Measurements from ENCODE around the gene OLFML2A. TPM values are rescaled to one million over a fixed set of nuclear protein-coding genes. Genes with fewer than 3 reads are reported as not detected.

OLFML2A gene
- total RNA-seq, 2 donors from 2014 or later = 5.4 to 6.7 TPM

DNA sequence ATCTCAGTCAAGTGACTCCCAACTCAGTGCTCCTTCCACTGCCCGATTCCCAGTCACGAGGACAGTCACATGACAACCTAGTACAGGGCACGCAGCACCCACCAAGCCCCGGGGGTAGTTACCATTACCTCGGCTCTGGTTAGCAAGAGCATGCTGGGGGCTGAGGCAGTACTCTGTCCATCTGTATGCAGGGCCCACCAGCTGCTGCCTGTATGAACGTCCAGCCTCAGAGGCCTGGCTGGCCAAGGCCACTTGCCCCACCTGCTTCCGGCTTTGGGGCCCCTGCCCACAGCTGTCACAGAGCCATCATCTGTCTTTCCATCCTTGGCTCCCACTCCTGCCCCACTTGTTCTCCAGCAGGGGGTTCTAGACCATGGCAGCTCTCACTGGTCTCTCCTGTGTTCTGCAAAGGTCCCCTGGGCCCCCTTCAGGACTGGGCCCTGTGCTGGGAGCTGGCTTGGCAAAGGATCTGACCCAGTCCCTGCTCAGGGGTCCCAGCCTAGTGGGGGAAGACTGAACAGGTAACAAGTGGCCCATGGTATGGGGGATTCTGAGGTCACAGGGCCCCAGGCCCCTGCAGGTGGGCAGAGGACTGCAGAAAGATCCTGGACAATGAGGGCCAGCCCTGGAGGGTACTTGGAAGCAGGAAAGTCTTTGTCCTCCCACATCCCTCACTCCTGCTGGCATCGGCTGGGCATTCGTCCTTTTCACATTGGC lies 81.6 kb downstream of the OLFML2A start:
- TF ChIP-seq, protein P1, sequence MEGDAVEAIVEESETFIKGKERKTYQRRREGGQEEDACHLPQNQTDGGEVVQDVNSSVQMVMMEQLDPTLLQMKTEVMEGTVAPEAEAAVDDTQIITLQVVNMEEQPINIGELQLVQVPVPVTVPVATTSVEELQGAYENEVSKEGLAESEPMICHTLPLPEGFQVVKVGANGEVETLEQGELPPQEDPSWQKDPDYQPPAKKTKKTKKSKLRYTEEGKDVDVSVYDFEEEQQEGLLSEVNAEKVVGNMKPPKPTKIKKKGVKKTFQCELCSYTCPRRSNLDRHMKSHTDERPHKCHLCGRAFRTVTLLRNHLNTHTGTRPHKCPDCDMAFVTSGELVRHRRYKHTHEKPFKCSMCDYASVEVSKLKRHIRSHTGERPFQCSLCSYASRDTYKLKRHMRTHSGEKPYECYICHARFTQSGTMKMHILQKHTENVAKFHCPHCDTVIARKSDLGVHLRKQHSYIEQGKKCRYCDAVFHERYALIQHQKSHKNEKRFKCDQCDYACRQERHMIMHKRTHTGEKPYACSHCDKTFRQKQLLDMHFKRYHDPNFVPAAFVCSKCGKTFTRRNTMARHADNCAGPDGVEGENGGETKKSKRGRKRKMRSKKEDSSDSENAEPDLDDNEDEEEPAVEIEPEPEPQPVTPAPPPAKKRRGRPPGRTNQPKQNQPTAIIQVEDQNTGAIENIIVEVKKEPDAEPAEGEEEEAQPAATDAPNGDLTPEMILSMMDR (IDR thresholded peaks at IDR 0.05) = no peak
- Histone ChIP-seq H3K4me1 (ENCODE audit: control insufficient read depth in 1 of 2, low read depth in 2 of 2) (peaks cover 14 to 22% of the 10 kb centered on the region in 2 donors), H3K36me3 (peaks cover 35% of the 10 kb centered on the region), H3K9me3 (no peaks in the 10 kb centered on the region), H3K4me3 (no peak overlapping the region), H3K27me3 (replicated peaks; ENCODE audit: insufficient read depth) (no peaks in the 10 kb centered on the region), H3K27ac (no peak overlapping the region)
- DNase-seq (ENCODE audit: low spot score) (no peak), ATAC-seq (ENCODE audit: insufficient number of reproducible peaks, low FRiP score, low read depth) (no peak)

DNA sequence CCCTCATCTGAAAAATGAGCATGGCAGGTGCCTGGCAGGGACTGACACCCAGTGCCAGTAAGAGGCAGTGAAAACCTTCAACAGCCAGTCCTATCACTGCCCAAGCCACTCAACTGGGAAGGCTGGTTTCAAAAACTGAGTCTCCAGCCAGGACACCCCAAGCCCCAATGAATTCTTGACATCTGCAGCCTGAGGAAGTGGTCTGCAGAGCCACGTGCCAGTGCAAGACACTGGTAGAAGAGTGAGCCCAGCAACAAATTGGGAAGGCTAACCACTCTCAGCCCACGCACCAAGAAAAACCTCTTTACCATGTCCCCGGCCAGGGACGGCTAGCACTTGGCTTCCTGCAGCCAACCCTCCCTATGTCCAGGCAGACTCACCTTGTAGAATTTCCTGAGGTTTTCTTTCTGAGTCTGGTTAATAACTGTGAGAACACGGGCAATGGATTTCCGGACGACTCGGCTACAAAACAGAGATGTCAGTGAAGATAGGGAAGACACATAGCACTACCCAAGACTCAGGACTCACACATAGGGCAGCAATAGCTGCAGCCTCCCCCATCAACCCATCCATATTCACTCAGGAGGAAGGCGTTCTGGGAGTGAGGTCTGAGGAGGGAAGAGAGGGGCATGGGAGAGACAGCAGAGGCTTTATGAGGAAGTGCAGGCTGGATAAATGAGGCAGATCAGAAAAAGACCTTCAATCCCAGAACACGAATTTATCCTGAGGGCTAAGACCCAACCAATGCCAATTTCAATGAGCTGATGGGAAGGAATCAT lies 83.1 kb downstream of the OLFML2A start:
- ATAC-seq (ENCODE audit: insufficient number of reproducible peaks, low FRiP score, low read depth) = no peak
- H3K36me3 ChIP-seq = peaks cover 35% of the 10 kb centered on the region
- TF ChIP-seq, protein P1 (IDR thresholded peaks at IDR 0.05) = no peak
- peak overlapping the region; percentile 77 for H3K4me3 ChIP-seq
- H3K9me3 ChIP-seq = no peaks in the 10 kb centered on the region
- peaks cover 14 to 20% of the 10 kb centered on the region in 2 donors for H3K4me1 ChIP-seq (ENCODE audit: control insufficient read depth in 1 of 2, low read depth in 2 of 2)
- H3K27ac ChIP-seq = no peak overlapping the region
- H3K27me3 ChIP-seq (replicated peaks; ENCODE audit: insufficient read depth) = no peaks in the 10 kb centered on the region
- no peak for DNase-seq (ENCODE audit: low spot score)

DNA sequence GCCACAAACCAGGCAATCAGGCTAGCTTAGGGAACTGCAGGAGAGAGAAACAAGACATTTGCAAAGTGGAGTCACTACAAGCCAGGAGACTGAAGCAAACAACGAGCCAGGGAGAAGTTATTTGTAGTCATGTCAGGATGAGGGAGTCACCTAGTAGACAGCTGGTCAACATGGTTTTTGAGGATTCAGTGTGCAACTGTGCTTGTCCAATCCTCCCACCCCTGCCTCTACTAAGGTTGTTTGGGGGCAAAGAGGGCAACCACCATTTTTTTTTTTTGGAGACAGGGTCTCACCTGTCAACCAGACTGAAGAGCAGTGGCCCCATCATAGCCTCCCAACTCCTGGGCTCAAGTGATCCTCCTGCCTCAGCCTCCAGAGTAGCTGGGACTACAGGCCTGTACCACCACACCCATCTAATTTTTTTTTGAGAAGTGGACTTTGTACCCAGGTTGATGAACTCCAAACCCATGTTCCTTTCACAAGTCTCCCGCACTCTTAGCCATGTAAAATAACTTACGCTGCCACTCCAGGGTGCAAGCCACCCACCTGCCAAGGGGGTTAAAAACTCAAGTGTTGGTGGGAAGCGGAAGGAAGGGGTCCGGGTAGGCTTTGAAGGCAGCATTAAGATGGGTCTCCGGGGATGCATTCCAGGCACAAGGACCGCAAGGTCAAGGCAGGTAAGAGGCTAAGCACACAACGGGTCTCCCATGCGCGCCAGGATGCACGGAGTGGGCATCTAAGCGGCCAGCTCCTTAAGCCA lies 83.8 kb downstream of the OLFML2A start:
- Histone ChIP-seq H3K36me3 (peaks cover 35% of the 10 kb centered on the region), H3K27ac (peak overlapping the region; percentile 90 to 91), H3K4me1 (ENCODE audit: control insufficient read depth in 1 of 2, low read depth in 2 of 2) (peaks cover 14 to 20% of the 10 kb centered on the region in 2 donors), H3K27me3 (replicated peaks; ENCODE audit: insufficient read depth) (no peaks in the 10 kb centered on the region), H3K4me3 (peak overlapping the region; percentile 77), H3K9me3 (no peaks in the 10 kb centered on the region)
- DNase-seq (ENCODE audit: low spot score) (no peak), ATAC-seq (ENCODE audit: insufficient number of reproducible peaks, low FRiP score, low read depth) (no peak)
- TF ChIP-seq, protein P1 (IDR thresholded peaks at IDR 0.05) = no peak

DNA sequence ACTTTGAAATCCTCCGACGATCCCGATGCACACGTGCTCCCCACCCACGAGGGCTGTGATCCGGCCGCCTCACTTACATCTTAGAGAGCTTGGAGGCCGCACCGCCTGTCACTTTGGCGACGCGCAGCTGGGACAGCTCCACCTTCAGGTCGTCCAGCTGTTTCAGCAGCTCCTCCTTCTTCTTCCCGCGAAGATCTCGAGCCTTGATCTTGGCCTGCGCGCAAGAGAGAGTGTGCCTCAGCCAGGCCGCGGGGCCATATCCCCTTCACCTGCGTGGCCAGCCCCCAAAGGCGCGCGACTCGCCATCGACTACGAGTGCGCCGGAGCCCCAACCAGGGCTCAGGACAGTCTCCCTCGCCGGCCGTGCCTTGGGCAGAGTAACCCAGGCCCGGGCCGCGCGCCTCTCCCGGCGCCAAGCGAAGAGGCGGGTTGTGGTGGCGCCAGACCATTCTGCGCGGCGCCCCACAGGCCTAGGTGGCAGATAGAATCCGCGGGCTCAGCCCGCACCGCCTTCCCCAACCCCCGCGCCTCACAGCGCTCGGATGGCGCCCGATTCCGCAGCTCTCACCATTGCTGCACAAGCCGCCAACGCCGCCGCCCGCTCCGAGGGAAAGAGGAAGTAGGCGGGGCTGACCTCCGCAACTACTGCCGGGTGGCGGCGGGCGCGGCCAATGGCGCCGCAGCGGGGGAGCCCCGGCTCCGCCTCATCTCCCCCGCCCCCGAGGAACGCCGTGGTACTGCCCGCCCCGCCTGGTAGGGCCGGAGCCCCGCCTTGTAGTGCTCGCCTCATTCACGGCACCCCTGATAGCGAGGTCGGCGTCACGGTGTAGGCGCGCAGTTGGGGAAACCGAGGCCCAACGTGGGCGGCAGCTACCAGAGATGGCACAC lies 84.7 kb downstream of the OLFML2A start, which contains the start of the genes ARPC5L and RPL35:
Gene ARPC5L (plus strand): TSS at position 789 of the 888 bp plus-strand sequence. CDS start 7,161 bp downstream, outside the sequence.
Gene RPL35 (minus strand): TSS at position 616 of the 888 bp plus-strand sequence. CDS start 45 bp downstream, at position 571.
- peak; percentile 80 for ATAC-seq (ENCODE audit: insufficient number of reproducible peaks, low FRiP score, low read depth)
- DNase-seq (ENCODE audit: low spot score) = peak; percentile 73
- peak within 1 kb of the TSS; percentile 90 to 91 for H3K27ac ChIP-seq
- H3K36me3 ChIP-seq = peaks cover 35% of the 10 kb centered on the region
- peak within 1 kb of the TSS; percentile 77 for H3K4me3 ChIP-seq
- TF ChIP-seq, protein P1 (IDR thresholded peaks at IDR 0.05) = peak; percentile 26
- no peaks in the 10 kb centered on the region for H3K9me3 ChIP-seq
- H3K27me3 ChIP-seq (replicated peaks; ENCODE audit: insufficient read depth) = no peaks in the 10 kb centered on the region
- peaks cover 14 to 20% of the 10 kb centered on the region in 2 donors for H3K4me1 ChIP-seq (ENCODE audit: control insufficient read depth in 1 of 2, low read depth in 2 of 2)

Data from thoracic aorta (tissue), 2 donors.